SK-N-MC (cell line): Measurements from ENCODE around the gene P2RY6.
"Not testable (repeated sequence)": the region's sequence is repeated elsewhere in the genome, so short reads cannot be mapped to it uniquely, and the experiment has no call there.

Source experiments
- DNase-seq: peaks from one replicate; pipeline ENCODE4 v3.0.0-alpha.2; 2011; ENCODE audit warnings: low read depth, low spot score
- H3K27ac ChIP-seq: fragments of 200-600 bp; sonication (generic); 2 replicates; pipeline ENCODE4 v1.5.1; 2016; ENCODE audit warnings: mixed run types
- H3K36me3 ChIP-seq: fragments of 200-600 bp; sonication (generic); 2 replicates; pipeline ENCODE4 v1.6.1; 2017; ENCODE audit warnings: antibody characterized with exemption, low read length, mixed read lengths; ENCODE audit not compliant: insufficient read depth
- H3K4me3 ChIP-seq: fragments of 200-600 bp; sonication (generic); 2 replicates; pipeline ENCODE4 v1.5.1; 2016
- H3K9ac ChIP-seq: fragments of 200-600 bp; sonication (generic); 2 replicates; pipeline ENCODE4 v1.8.0; 2017; ENCODE audit warnings: mixed run types, mixed read lengths; ENCODE audit not compliant: insufficient read length
- H3K9me3 ChIP-seq: fragments of 200-600 bp; sonication (generic); 2 replicates; pipeline ENCODE4 v1.6.1; 2017; ENCODE audit warnings: low read depth, mild to moderate bottlenecking, antibody characterized with exemption, low read length, moderate library complexity, mixed read lengths
- EZH2 ChIP-seq: fragments of 200-600 bp; sonication (generic); IDR thresholded peaks from one replicate; pipeline ENCODE4 v1.6.1; 2017; ENCODE audit warnings: antibody characterized with exemption
- FOXP2 ChIP-seq: optimal IDR thresholded peaks from 2 replicates; pipeline ENCODE3; 2011; ENCODE audit warnings: mild to moderate bottlenecking, moderate library complexity; ENCODE audit not compliant: insufficient read depth; ENCODE audit errors: extremely low read length, control extremely low read depth
- POLR2AphosphoS5 ChIP-seq: IDR thresholded peaks from 2 replicates; pipeline ENCODE4 v1.6.1; 2012; ENCODE audit warnings: mild to moderate bottlenecking, low read depth, low read length, borderline replicate concordance

The P2RY6 gene

GRCh38 chr11:73229321-73229895 is 42.7 kb upstream of the P2RY6 start:
- no peak overlapping the region for H3K27ac ChIP-seq
- no peaks in the 10 kb centered on the region for H3K9me3 ChIP-seq
- H3K9ac ChIP-seq = no peak overlapping the region
- no peaks in the 10 kb centered on the region for H3K36me3 ChIP-seq
- TF ChIP-seq POLR2AphosphoS5 = no peak
- TF ChIP-seq EZH2 = no peak
- no peak for TF ChIP-seq FOXP2
- no peak overlapping the region for H3K4me3 ChIP-seq
- no peak for DNase-seq

GRCh38 chr11:73229896-73230875 is 42.0 kb upstream of the P2RY6 start:
- Histone ChIP-seq H3K27ac (no peak overlapping the region), H3K36me3 (no peaks in the 10 kb centered on the region), H3K4me3 (no peak overlapping the region), H3K9ac (no peak overlapping the region), H3K9me3 (no peaks in the 10 kb centered on the region)
- no peak for DNase-seq
- TF ChIP-seq EZH2 (no peak), FOXP2 (no peak), POLR2AphosphoS5 (no peak)

GRCh38 chr11:73230931-73231330 is 41.2 kb upstream of the P2RY6 start:
- DNase-seq = no peak
- TF ChIP-seq EZH2 (no peak), FOXP2 (no peak), POLR2AphosphoS5 (no peak)
- no peak overlapping the region for H3K9ac ChIP-seq
- H3K4me3 ChIP-seq = no peak overlapping the region
- H3K36me3 ChIP-seq = no peaks in the 10 kb centered on the region
- no peaks in the 10 kb centered on the region for H3K9me3 ChIP-seq
- no peak overlapping the region for H3K27ac ChIP-seq

- not testable (repeated sequence) for H3K9me3 ChIP-seq, H3K4me3 ChIP-seq, H3K27ac ChIP-seq, DNase-seq, H3K9ac ChIP-seq, H3K36me3 ChIP-seq
Observed at GRCh38 chr11:73232487-73232886, 39.7 kb upstream of the P2RY6 start.

GRCh38 chr11:73233211-73233610 is 38.9 kb upstream of the P2RY6 start:
- no peak for DNase-seq
- Histone ChIP-seq H3K9me3 (no peaks in the 10 kb centered on the region), H3K9ac (no peak overlapping the region), H3K4me3 (no peak overlapping the region), H3K36me3 (no peaks in the 10 kb centered on the region), H3K27ac (no peak overlapping the region)
- no peak for TF ChIP-seq FOXP2

- Histone ChIP-seq H3K36me3 (no peaks in the 10 kb centered on the region), H3K9ac (no peak overlapping the region), H3K9me3 (no peaks in the 10 kb centered on the region), H3K27ac (no peak overlapping the region), H3K4me3 (no peak overlapping the region)
- no peak for DNase-seq
- TF ChIP-seq POLR2AphosphoS5 (no peak), FOXP2 (no peak), EZH2 (no peak)
Observed at GRCh38 chr11:73233692-73234470, 38.3 kb upstream of the P2RY6 start.

GRCh38 chr11:73234471-73235181 is 37.5 kb upstream of the P2RY6 start:
- no peaks in the 10 kb centered on the region for H3K36me3 ChIP-seq
- TF ChIP-seq FOXP2 (no peak), EZH2 (no peak), POLR2AphosphoS5 (no peak)
- DNase-seq = no peak
- no peaks in the 10 kb centered on the region for H3K9me3 ChIP-seq
- H3K27ac ChIP-seq = no peak overlapping the region
- no peak overlapping the region for H3K9ac ChIP-seq
- no peak overlapping the region for H3K4me3 ChIP-seq

- Histone ChIP-seq H3K27ac (no peak overlapping the region), H3K9ac (no peak overlapping the region), H3K9me3 (no peaks in the 10 kb centered on the region), H3K36me3 (no peaks in the 10 kb centered on the region), H3K4me3 (no peak overlapping the region)
- no peak for DNase-seq
- no peak for TF ChIP-seq POLR2AphosphoS5
- TF ChIP-seq FOXP2 = no peak
- TF ChIP-seq EZH2 = no peak
Observed at GRCh38 chr11:73235236-73235786, 36.8 kb upstream of the P2RY6 start.
